ENCODE results near the gene RACK1.
A peak's percentile ranks its signal among the peaks of the same experiment; 100 is the strongest.

RACK1 gene

GRCh38 chr5:181203777-181204112 is 40.0 kb downstream of the RACK1 start:
- H3K27me3 Mint-ChIP-seq = peaks cover 17% of the 10 kb centered on the region
- peaks cover 74% of the 10 kb centered on the region for H3K4me1 Mint-ChIP-seq
- H3K9me3 Mint-ChIP-seq = no peaks in the 10 kb centered on the region
- no peak for ATAC-seq
- H3K27ac Mint-ChIP-seq = peak overlapping the region; percentile 68
- H3K36me3 Mint-ChIP-seq = no peaks in the 10 kb centered on the region
- peak overlapping the region; percentile 79 for H3K4me3 Mint-ChIP-seq

GRCh38 chr5:181203093-181203711 is 40.5 kb downstream of the RACK1 start:
- Mint-ChIP-seq H3K4me1 (peaks cover 77% of the 10 kb centered on the region), H3K4me3 (peak overlapping the region; percentile 79), H3K9me3 (no peaks in the 10 kb centered on the region), H3K36me3 (no peaks in the 10 kb centered on the region), H3K27ac (peak overlapping the region; percentile 68), H3K27me3 (peaks cover 17% of the 10 kb centered on the region)
- no peak for ATAC-seq

GRCh38 chr5:181200816-181201215 is 42.9 kb downstream of the RACK1 start:
- Mint-ChIP-seq H3K36me3 (no peaks in the 10 kb centered on the region), H3K27me3 (peaks cover 5% of the 10 kb centered on the region), H3K4me3 (no peak overlapping the region), H3K4me1 (peaks cover 66% of the 10 kb centered on the region), H3K27ac (peak overlapping the region; percentile 83), H3K9me3 (no peaks in the 10 kb centered on the region)
- ATAC-seq = no peak

DNA sequence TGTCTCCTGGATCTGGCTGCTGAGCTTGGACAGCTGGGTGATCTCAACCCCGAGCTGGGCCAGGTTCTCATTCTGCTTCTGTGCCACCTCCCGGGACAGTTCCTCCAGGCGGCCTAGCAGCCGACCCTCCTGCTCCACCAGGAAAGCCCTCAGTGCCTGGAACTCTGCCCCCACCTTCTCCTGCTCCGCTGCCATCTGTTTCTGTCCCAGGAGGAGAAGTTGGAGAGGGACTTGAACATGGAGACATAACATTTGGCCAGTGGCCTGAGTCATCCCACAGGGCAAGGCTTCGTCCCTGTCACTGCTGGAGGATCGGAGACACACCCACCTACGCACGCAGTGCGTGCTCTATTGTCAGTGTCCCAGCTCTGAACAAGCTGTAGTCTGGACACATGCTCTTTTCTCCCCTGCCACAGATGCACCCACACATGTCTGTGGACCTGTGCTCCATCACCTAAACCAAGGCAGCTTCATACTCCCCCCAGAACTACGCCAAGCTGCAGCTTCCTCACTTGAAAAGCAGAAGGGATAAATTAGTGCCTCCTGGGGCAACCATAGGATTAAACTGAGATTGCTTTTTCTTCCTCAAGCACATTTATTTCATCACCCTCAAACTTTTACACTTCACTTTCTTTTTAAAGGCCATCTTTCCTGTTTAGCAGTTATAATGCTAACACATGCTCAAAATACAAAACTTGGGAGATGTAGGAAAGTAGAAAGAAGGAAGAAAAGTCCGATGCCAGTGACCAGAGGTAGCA is 43.6 kb downstream of the RACK1 start:
- Mint-ChIP-seq H3K4me3 (no peak overlapping the region), H3K4me1 (peaks cover 62% of the 10 kb centered on the region), H3K9me3 (no peaks in the 10 kb centered on the region), H3K36me3 (no peaks in the 10 kb centered on the region), H3K27me3 (no peaks in the 10 kb centered on the region), H3K27ac (peak overlapping the region; percentile 83)
- ATAC-seq = no peak

GRCh38 chr5:181198905-181199519 is 44.7 kb downstream of the RACK1 start:
- Mint-ChIP-seq H3K4me3 (peak overlapping the region; percentile 64), H3K4me1 (peaks cover 59% of the 10 kb centered on the region), H3K9me3 (no peaks in the 10 kb centered on the region), H3K27ac (peak overlapping the region; percentile 83), H3K27me3 (no peaks in the 10 kb centered on the region), H3K36me3 (no peaks in the 10 kb centered on the region)
- peak; percentile 93 for ATAC-seq

GRCh38 chr5:181198106-181198685 is 45.5 kb downstream of the RACK1 start:
- Mint-ChIP-seq H3K9me3 (no peaks in the 10 kb centered on the region), H3K4me1 (peaks cover 51% of the 10 kb centered on the region), H3K27ac (peak overlapping the region; percentile 83), H3K4me3 (peak overlapping the region; percentile 64), H3K27me3 (no peaks in the 10 kb centered on the region), H3K36me3 (no peaks in the 10 kb centered on the region)
- no peak for ATAC-seq

- Mint-ChIP-seq H3K9me3 (no peaks in the 10 kb centered on the region), H3K4me3 (peak overlapping the region; percentile 8), H3K36me3 (no peaks in the 10 kb centered on the region), H3K4me1 (peaks cover 55% of the 10 kb centered on the region), H3K27ac (peak overlapping the region; percentile 83), H3K27me3 (no peaks in the 10 kb centered on the region)
- no peak for ATAC-seq
Observed at GRCh38 chr5:181197326-181197951, 46.3 kb downstream of the RACK1 start.

DNA sequence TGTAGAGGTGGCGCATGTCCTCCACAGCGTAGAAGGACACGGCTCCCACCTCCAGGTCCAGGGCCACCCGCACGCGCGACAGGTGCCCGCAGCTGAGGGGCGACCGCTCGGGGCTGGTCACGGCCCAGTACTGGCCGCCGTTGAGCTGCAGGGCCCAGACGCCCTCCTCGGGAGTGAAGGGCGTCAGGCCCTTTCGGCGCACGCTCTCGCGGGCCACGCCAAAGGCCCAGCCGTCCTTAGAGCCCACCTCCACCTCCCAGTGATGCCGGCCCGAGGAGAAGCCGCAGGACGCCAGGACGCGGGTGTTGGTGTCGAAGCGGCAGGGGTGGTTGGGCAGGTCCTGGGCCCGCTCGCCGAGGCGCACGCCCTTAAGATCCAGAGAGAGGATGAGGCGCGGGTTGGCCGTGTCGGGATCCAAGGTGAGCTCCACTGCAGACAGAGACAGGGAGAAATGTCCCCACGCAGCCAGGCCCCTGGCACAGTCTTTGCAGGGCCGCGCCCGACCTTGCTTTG is 48.4 kb downstream of the RACK1 start:
- Mint-ChIP-seq H3K4me1 (peaks cover 58% of the 10 kb centered on the region), H3K4me3 (no peak overlapping the region), H3K36me3 (no peaks in the 10 kb centered on the region), H3K27me3 (no peaks in the 10 kb centered on the region), H3K27ac (no peak overlapping the region), H3K9me3 (no peaks in the 10 kb centered on the region)
- no peak for ATAC-seq

- no peak overlapping the region for H3K27ac Mint-ChIP-seq
- H3K36me3 Mint-ChIP-seq = no peaks in the 10 kb centered on the region
- ATAC-seq = no peak
- H3K9me3 Mint-ChIP-seq = no peaks in the 10 kb centered on the region
- H3K4me1 Mint-ChIP-seq = peaks cover 58% of the 10 kb centered on the region
- H3K4me3 Mint-ChIP-seq = no peak overlapping the region
- H3K27me3 Mint-ChIP-seq = no peaks in the 10 kb centered on the region
Observed at GRCh38 chr5:181194489-181195248, 49.0 kb downstream of the RACK1 start.

DNA sequence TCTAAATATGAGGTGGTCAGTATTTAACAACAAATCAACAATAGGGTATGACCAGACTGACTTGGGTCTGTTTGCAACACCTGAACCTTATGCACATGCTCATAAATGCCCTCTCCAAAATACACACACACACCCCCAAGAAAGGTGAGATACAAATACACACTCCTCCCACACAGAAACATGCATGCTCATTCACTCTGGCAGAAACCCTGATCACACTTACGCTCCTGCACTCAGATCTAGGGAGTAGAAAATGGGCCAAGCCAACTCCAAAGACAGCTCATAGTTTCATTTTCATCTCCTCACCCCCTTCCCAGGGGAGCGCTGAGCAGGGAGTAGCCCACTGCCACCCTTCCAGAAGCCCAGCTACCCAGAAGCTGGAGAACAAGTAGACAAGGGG is 50.0 kb downstream of the RACK1 start:
- Mint-ChIP-seq H3K9me3 (no peaks in the 10 kb centered on the region), H3K4me3 (no peak overlapping the region), H3K4me1 (peaks cover 53% of the 10 kb centered on the region), H3K27me3 (no peaks in the 10 kb centered on the region), H3K27ac (no peak overlapping the region), H3K36me3 (peaks cover 2% of the 10 kb centered on the region)
- no peak for ATAC-seq

DNA sequence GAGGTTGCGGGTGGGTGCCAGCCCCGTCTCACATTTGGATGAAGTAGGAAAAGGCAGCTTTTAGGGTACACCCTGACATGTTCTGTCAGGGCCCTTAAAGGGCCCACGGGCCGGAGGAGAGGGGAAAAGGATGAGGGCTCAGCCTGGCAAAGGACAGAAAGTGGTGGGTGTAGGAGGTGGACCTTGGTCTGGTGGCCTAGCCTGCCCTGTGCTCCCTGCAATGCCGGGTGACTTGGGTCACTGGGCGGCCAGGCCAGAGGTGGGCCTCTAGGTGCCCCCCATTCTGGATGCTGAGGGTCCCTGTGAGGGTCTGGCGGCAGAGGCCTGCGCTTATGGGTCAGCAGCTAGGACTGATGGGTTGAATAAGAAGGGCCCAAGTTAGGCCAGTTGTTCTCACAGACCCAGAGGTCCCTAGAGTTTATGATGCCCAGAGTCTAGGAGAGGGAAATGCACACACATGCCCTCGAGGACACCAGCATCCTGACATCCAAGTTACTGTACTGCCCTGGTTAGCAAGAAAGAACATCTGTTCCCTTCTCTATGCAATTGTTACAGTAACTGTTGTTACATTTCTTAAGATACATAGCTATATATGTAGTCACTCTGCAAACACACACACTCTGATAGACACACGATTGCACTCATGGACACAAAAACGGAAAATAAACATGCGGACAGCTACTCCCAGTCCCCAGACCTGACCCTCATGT is 51.2 kb downstream of the RACK1 start:
- ATAC-seq = no peak
- peaks cover 6% of the 10 kb centered on the region for H3K36me3 Mint-ChIP-seq

GRCh38 chr5:181191526-181192336 is 52.0 kb downstream of the RACK1 start:
- Mint-ChIP-seq H3K4me3 (peak overlapping the region; percentile 89), H3K27ac (peak overlapping the region; percentile 99), H3K9me3 (no peaks in the 10 kb centered on the region), H3K4me1 (peaks cover 54% of the 10 kb centered on the region), H3K36me3 (peaks cover 6% of the 10 kb centered on the region), H3K27me3 (no peaks in the 10 kb centered on the region)
- ATAC-seq = peak; percentile 84

More for the DNA sequence above, 51.2 kb downstream of the RACK1 start:
- H3K9me3 Mint-ChIP-seq = no peaks in the 10 kb centered on the region
- no peaks in the 10 kb centered on the region for H3K27me3 Mint-ChIP-seq
- peak overlapping the region; percentile 89 for H3K4me3 Mint-ChIP-seq
- H3K4me1 Mint-ChIP-seq = peaks cover 55% of the 10 kb centered on the region
- H3K27ac Mint-ChIP-seq = peak overlapping the region; percentile 99

GRCh38 chr5:181190711-181191525 is 52.8 kb downstream of the RACK1 start:
- Mint-ChIP-seq H3K36me3 (peaks cover 6% of the 10 kb centered on the region), H3K4me3 (peak overlapping the region; percentile 89), H3K27me3 (no peaks in the 10 kb centered on the region), H3K27ac (peak overlapping the region; percentile 99), H3K9me3 (no peaks in the 10 kb centered on the region), H3K4me1 (peaks cover 59% of the 10 kb centered on the region)
- peak; percentile 24 for ATAC-seq
